GM21515 (cell line): Measurements from ENCODE around the gene RAB11FIP2.
A peak's percentile ranks its signal among the peaks of the same experiment; 100 is the strongest.
"Not testable (repeated sequence)": the region's sequence is repeated elsewhere in the genome, so short reads cannot be mapped to it uniquely, and the experiment has no call there.

Experiments used
- ATAC-seq: cut with Tn5 transposase; IDR thresholded peaks from one replicate; pipeline ENCODE4 v1.9.1; 2021; ENCODE audit not compliant: unreplicated experiment

Gene RAB11FIP2

DNA sequence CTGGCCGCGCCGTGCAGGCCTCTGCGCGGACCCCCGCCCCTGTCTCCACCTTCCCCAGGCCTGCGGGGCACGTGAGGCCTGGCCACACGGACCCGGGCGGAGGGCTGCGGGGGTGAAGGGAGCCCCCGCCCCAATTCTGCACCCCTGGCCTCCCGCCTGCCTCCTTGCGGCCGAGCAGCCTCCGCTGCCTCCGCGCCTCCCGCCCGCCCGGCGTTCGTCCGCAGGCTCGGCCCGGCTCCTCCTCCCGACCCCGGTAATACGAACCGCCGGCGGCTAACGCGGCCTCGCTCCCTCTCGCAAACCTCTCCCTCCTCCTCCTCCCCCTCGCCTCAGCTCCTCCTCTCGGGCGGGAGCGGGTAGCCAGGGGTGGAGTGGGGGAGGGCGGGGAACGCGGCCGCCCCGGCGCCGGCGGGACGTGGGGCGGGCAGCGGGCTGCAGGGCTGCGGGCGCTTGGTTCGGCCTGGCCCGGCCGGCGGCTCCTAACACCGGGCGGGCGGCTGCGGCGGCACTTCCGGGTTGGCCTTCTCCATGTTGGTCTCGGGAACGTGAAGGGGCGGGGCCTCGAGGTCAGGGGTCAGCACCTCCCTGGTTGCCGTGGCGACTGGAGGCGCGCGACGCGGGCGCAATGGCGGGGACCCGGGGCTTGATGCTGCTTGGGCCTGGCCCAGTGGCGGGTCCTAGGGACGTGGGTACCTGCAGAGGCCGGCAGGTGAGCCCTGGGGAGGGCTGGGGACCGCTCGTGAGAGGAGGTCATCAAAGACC is at the start of gene RAB11FIP2:
RAB11FIP2 (minus strand) TSS at position 547 of the 762 bp plus-strand sequence. CDS start 778 bp downstream, outside the sequence.
- peak; percentile 96 for ATAC-seq

DNA sequence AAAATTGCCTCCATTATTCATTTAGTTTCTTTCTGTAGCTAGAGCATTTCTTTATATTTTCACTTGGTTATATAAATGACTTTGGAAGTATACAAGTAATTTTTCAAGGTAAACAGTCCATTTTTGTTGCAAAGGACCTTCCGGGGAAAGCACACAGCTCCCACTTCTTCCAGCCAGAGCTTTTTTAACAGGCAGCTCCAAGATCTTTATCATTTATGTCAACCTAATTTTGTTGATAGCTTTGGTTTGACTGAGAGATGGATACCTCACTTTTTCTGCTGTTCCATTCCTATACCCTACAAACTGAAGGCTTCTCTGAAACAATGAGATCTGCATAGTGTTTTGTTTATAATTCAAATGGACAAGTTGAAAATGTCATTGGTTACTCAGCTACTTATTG is 49.3 kb upstream of the RAB11FIP2 start:
- no peak for ATAC-seq

DNA sequence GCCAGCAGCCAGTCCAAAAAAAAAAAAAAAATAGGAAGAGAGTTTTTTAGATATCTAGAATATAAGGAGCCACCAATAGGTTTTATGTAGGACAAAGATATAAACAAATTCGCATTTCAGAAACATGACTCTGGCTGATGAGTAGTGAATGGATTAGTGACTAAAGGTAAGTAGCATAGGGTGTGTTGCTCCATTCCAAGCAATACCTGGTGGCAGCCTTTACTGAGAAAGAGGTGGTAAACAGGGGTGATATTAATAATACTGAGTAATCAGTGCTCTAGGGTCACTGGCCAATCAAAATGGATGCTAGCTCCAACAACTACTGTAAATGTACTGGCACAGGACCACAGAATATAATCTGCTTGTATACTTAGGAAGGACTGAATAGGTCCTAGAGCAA is 45.5 kb upstream of the RAB11FIP2 start:
- no peak for ATAC-seq

DNA sequence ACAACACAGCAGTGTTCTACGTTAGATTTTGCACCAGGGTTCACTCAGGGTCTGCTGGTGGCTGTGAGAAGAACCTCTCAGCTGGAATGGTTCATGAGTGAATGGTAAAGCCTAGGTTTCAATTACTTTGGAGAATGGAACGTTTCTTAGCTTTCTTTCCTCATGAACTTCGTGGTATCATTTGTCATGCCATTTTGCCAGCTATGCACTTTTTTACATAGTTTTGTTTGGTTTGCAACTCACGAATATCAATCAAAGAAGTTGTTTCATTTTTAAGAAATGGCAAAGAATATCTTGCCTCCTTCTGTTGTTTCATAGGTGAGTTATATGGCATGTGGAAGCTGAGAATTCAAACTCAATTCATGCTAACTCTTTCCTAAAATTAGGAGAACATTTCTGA is 34.1 kb upstream of the RAB11FIP2 start:
- ATAC-seq, result no peak

GRCh38 chr10:118076705-118077104 is 30.0 kb upstream of the RAB11FIP2 start:
- no peak for ATAC-seq

GRCh38 chr10:118072840-118073239 is 26.1 kb upstream of the RAB11FIP2 start:
- ATAC-seq, result no peak

- ATAC-seq, result not testable (repeated sequence)
These were observed 20.6 kb upstream of the RAB11FIP2 start for GRCh38 chr10:118067389-118067788.

DNA sequence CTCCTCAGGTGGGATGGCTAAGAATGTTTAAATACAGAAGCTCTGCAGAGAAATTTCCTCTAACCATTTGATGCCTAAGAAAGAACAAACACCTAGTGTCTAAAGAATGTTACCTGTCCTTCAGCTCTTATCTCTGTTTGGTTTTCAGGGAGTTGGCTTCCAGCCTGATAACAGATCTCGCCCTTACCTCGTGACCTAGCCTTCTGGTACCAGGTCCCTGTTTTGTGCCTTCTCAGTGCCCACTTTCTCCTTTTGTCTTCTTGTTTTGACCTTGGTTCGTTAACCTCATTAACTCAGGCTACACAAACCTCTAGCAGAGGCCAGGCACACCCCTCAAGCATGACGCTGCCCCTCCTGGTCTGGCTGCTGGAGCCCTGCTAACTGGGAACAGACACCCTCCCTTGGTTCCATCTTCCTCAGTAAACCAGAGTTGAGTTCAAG is 16.1 kb upstream of the RAB11FIP2 start:
- ATAC-seq, result no peak

GRCh38 chr10:118058371-118058770 is 11.6 kb upstream of the RAB11FIP2 start:
- ATAC-seq, result no peak

DNA sequence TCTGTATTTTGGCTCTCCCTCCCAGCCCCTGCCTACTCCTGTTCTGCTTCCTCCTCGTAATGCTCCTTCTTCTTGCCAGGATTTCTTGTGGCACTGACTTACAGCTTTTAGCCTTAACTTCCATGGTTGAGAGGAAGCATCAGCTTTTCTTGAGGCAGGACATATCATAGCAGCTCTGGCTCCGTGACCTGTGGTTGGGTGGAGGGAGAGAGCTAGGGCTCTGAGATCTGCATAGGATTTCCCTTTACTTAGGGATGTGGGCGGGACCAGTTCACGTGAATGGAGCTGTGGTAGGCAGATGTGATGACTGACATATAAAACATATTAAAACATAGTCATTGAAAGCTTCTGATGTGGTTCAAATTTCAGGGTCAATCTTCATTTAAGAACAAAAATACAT is 10.6 kb upstream of the RAB11FIP2 start:
- no peak for ATAC-seq

DNA sequence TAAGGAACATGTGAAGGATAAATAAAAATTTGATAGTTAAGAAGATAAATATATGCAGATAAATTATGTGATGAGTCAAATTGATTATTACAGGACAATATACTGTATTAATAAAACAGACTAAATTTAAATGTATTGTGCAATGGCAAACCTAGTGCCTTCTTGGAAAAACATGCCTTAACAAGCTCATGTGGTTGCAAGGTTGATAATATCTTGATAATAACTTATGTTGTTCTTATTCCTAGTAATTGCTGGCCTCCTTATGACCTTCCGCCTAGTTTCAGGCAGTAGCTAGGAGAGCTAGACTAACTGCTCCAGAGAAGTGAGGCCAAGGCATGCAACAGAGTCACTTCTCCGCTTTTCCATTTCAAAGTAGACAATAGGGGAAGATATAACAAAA is 7.6 kb upstream of the RAB11FIP2 start:
- ATAC-seq, result no peak

- ATAC-seq, result no peak
These were observed 6.1 kb upstream of the RAB11FIP2 start for GRCh38 chr10:118052816-118053215.

GRCh38 chr10:118047880-118048279 is 1.1 kb upstream of the RAB11FIP2 start:
- no peak for ATAC-seq

GRCh38 chr10:118047157-118047719 is 497 bp upstream of the RAB11FIP2 start:
- peak; percentile 18 for ATAC-seq

DNA sequence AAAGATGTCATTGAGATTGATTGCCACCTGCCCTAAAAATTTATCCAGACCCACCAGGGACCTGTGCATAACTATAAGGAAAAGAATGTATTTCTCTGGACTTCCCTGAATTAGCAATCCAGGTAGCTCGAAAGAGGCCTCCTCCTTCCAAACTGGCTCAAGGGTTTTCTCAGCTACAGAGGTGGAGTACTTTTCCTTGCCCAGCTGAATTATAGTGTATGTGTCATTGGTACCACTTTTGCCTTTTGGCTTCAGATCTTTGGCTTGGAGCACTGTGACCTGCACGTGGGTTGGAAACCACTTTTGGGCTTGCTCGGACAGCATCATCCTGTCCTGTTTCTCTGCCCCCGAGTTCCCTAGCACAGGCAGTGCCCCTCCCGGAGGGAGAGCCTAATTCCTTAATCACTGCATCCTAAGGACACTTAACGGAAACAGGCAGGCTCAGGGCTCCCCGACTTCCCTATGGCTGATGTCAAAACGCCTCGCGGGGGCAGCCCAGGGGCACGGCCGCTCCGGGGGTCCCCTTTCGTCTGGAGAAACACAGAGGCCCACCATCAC is 825 bp downstream of the RAB11FIP2 start:
- peak; percentile 30 for ATAC-seq

- ATAC-seq, result no peak
These were observed 1.4 kb downstream of the RAB11FIP2 start for GRCh38 chr10:118045158-118045836.

DNA sequence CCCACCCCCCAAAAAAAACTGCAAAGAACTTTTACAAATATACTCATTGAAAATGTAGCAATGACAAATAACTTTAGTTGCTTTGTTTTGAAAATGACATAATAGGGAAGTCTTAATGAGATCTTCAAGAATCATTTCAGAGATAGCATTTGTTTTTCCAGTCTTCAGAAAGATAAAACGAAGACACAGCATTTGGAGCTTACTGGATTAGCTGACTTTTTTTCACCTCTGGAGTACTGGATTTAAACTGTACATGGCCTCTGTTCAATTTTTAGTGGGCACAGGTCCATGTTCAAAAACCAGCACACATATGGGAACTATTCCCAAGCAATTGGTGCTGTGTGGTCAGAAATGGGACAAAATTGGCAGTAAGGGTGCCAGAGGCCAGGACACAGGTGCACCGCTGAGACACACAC is 3.9 kb downstream of the RAB11FIP2 start:
- ATAC-seq, result no peak

DNA sequence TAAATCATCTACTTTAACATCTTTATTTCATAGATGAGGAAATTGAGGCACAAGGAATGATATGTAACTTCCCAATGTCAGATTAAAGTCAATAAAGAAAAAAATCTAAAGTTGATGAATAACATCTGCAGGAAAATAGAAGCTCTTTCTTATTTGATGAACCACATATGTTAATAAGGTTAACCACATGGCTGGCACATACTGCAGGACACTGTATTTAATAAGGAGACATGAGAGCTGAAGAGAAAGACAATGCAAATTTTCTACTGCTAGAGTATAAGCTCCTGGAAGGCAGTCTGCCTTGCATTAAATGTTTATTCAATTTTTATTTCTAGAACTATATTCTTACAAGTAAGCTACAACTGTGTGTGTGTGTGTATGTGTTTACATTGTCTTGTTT is 4.4 kb downstream of the RAB11FIP2 start:
- no peak for ATAC-seq

- no peak for ATAC-seq
These were observed 5.4 kb downstream of the RAB11FIP2 start for GRCh38 chr10:118041316-118041715.

GRCh38 chr10:118036281-118036875 is 10.4 kb downstream of the RAB11FIP2 start:
- no peak for ATAC-seq

DNA sequence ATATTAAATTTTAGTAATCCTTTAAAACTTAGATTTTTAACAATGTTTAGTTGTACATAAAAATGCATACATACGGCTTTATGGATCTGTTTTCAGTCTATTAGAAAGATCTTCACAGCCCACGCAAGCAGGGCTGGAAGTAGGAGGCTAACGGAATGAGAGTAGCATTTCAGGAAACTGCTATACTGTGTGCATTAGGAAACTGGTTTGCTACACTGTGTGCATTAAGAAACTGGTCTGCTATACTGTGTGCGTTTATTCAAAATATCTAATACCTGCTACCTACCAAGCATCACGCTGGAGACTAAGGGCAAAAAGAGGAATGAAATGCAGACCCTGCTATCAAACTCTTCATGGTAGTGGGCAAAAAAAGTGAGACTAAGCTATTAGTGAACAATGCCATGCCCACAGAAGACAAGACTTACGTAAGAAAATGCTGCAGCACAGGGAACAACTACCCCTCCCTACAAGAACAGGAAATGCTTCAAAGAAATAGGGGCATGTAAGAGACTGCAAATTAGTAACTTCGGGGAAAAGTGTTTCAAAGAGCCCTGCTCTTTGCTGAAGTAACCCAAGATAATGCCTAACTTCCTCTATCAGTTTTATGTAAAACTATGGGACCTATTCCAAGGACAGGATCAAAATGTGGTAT is 11.3 kb downstream of the RAB11FIP2 start:
- ATAC-seq, result no peak
